ENCODE measurements around the gene GNAS.

The GNAS gene

GRCh38 chr20:58854638-58855471 lies 2.3 kb downstream of the GNAS start:
- DNase-seq, result no peak

GRCh38 chr20:58855506-58856389 lies 3.2 kb downstream of the GNAS start:
- DNase-seq, result no peak

- DNase-seq, result no peak
Measured at GRCh38 chr20:58863044-58863790, 10.7 kb downstream of the GNAS start.

GRCh38 chr20:58864346-58864745 lies 11.8 kb downstream of the GNAS start:
- no peak for DNase-seq

- DNase-seq, result no peak
Measured at GRCh38 chr20:58865843-58866242, 13.3 kb downstream of the GNAS start.

GRCh38 chr20:58867211-58867610 lies 14.7 kb downstream of the GNAS start:
- DNase-seq, result no peak

GRCh38 chr20:58868795-58869194 lies 16.3 kb downstream of the GNAS start:
- DNase-seq, result peak in 1 of 14 donors; percentile 9

GRCh38 chr20:58869662-58870227 lies 17.2 kb downstream of the GNAS start:
- DNase-seq, result no peak

GRCh38 chr20:58870293-58871014 lies 17.9 kb downstream of the GNAS start:
- DNase-seq, result peak in 9 of 14 donors; percentile 6 to 62 (median 21)

GRCh38 chr20:58871533-58872102 lies 19.1 kb downstream of the GNAS start:
- no peak for DNase-seq

GRCh38 chr20:58874469-58874868 lies 22.0 kb downstream of the GNAS start:
- no peak for DNase-seq

GRCh38 chr20:58875111-58875510 lies 22.6 kb downstream of the GNAS start:
- DNase-seq, result peak in 1 of 14 donors; percentile 78

- DNase-seq, result no peak
Measured at GRCh38 chr20:58875541-58876134, 23.1 kb downstream of the GNAS start.

GRCh38 chr20:58876437-58876836 lies 23.9 kb downstream of the GNAS start:
- DNase-seq, result no peak

GRCh38 chr20:58877050-58877975 lies 24.8 kb downstream of the GNAS start:
- no peak for DNase-seq

GRCh38 chr20:58877976-58878360 lies 25.5 kb downstream of the GNAS start:
- no peak for DNase-seq

GRCh38 chr20:58878399-58878798 lies 25.9 kb downstream of the GNAS start:
- no peak for DNase-seq

- DNase-seq, result no peak
Measured at GRCh38 chr20:58880441-58880840, 27.9 kb downstream of the GNAS start.

- no peak for DNase-seq
Measured at GRCh38 chr20:58880994-58881752, 28.7 kb downstream of the GNAS start.

All from C1 segment of cervical spinal cord (tissue), 14 donors.